Testis (tissue), 3 donors: Measurements from ENCODE around the gene OR4M1. TPM values are rescaled to one million over a fixed set of nuclear protein-coding genes. Genes with fewer than 3 reads are reported as not detected.
"Not testable (repeated sequence)": the region's sequence is repeated elsewhere in the genome, so short reads cannot be mapped to it uniquely, and the experiment has no call there.

Experiments used
- DNase-seq: peaks from one replicate; pipeline ENCODE4 v3.0.0-alpha.2; 2019
- H3K27ac ChIP-seq, 2 donors: fragments of 200-600 bp; sonication (generic); one replicate each; pipeline ENCODE4 v1.5.1; 2019
- H3K27me3 ChIP-seq: fragments of 200-600 bp; sonication (generic); one replicate; pipeline ENCODE4 v1.5.1; 2019
- H3K36me3 ChIP-seq: fragments of 200-600 bp; sonication (generic); one replicate; pipeline ENCODE4 v1.5.1; 2017; ENCODE audit warnings: low read depth; ENCODE audit errors: missing control alignments
- H3K4me1 ChIP-seq: fragments of 200-600 bp; sonication (generic); one replicate; pipeline ENCODE4 v1.5.1; 2019
- H3K4me3 ChIP-seq, 2 donors: fragments of 200-600 bp; sonication (generic); one replicate each; pipeline ENCODE4 v1.5.1; 2017 to 2019
- H3K9me3 ChIP-seq: fragments of 200-600 bp; sonication (generic); one replicate; pipeline ENCODE4 v1.5.1; 2017
- POLR2A ChIP-seq: fragments of 450-650 bp; IDR thresholded peaks from one replicate; pipeline ENCODE4 v1.6.1; 2017; ENCODE audit warnings: antibody characterized with exemption, mild to moderate bottlenecking, moderate library complexity
- WGBS, 2 donors: methylation state at CpG; one replicate each; pipeline ENCODE4 v1.1.5; 2018; 5-methylcytosine and 5-hydroxymethylcytosine counted together
- intact Hi-C: fragments of 100-400 bp; cut with DNase I; formaldehyde crosslinking; loops from one replicate; pipeline ENCODE4 v1.15.1; 2023; ENCODE audit warnings: low total_unique reads
- polyA plus RNA-seq: library from polyadenylated mRNA; stranded (reverse); fragments of 350-450 nt; fragmentation: Illumina TruSeq; extraction: RNeasy Lipid Tissue Mini Kit (QIAGEN cat#74804); gene quantifications from one replicate; pipeline ENCODE4 v1.2.3, GENCODE V29; 2014; ENCODE audit warnings: low read depth, low replicate concordance; ENCODE audit not compliant: insufficient read depth
- total RNA-seq, 2 donors: library from RNA; depleted of rRNA; stranded (reverse); fragments of >200 nt; gene quantifications; one replicate each; pipeline ENCODE4 v1.2.3, GENCODE V29; 2016
- TF ChIP-seq, protein P1 (sequence below), 3 experiments: fragments of 450-650 bp in 2 of 3; fragments of 200-600 bp in 1 of 3; sonication (generic) in 1 of 3; IDR thresholded peaks; one replicate each; pipeline ENCODE4 v1.5.1; 2016 to 2019; ENCODE audit warnings: antibody characterized with exemption in 3 of 3, mild to moderate bottlenecking in 2 of 3, moderate library complexity in 1 of 3

OR4M1 gene
- total and polyA plus RNA-seq, 3 donors from 2014 or later = 0.19 to 0.87 TPM; not detected in 1

DNA sequence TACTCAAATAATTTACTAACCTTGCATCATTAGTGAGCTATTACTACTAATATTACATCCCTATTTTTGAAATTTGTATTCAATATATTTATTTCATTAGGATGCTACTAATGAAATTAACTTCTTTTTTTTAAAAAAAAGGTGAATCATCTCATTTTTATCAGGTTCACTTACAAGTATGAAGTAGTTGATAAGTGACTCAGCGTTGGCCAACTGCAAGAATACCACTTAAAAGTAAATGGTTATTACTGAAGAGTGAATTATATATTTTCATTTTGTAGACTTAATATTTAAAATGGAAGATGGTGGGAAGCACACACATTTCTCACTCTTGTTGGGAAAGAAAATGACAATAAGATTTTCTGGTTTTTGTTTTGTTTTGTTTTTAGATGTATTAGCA, 49.9 kb downstream of the OR4M1 start:
- Histone ChIP-seq H3K4me3 (no peak overlapping the region), H3K4me1 (no peaks in the 10 kb centered on the region), H3K27ac (no peak overlapping the region), H3K27me3 (no peaks in the 10 kb centered on the region), H3K36me3 (no peaks in the 10 kb centered on the region), H3K9me3 (no peaks in the 10 kb centered on the region)
- WGBS, 2 donors = 60 to 76% methylated on average over 1 of the region's 1 CpG
- no peak for DNase-seq
- intact Hi-C loops = no loop called here
- TF ChIP-seq, protein P1, sequence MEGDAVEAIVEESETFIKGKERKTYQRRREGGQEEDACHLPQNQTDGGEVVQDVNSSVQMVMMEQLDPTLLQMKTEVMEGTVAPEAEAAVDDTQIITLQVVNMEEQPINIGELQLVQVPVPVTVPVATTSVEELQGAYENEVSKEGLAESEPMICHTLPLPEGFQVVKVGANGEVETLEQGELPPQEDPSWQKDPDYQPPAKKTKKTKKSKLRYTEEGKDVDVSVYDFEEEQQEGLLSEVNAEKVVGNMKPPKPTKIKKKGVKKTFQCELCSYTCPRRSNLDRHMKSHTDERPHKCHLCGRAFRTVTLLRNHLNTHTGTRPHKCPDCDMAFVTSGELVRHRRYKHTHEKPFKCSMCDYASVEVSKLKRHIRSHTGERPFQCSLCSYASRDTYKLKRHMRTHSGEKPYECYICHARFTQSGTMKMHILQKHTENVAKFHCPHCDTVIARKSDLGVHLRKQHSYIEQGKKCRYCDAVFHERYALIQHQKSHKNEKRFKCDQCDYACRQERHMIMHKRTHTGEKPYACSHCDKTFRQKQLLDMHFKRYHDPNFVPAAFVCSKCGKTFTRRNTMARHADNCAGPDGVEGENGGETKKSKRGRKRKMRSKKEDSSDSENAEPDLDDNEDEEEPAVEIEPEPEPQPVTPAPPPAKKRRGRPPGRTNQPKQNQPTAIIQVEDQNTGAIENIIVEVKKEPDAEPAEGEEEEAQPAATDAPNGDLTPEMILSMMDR (IDR thresholded peaks at IDR 0.05) = no peak
- no peak for TF ChIP-seq POLR2A

DNA sequence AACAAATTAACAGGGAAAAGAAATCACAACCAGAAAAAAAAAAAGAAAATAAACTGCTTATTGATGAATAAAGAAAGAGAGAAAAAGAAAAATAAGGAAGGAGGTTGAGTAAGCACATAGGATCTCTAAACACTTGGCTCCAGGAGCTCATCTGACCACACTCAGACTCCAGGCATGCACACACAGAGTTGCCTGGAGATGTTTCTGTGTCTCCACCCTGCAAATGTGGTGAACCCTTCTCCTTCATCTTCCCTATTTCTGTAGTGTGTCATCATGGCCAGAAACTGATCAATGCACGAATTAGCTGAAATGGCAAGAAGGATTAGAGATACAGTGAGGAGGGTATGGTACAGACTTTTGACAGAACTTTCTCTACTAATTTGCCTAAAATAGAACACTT, 50.5 kb downstream of the OR4M1 start:
- intact Hi-C loops = no loop called here
- DNase-seq = no peak
- no peaks in the 10 kb centered on the region for H3K27me3 ChIP-seq
- no peak overlapping the region for H3K4me3 ChIP-seq
- no peaks in the 10 kb centered on the region for H3K36me3 ChIP-seq
- H3K4me1 ChIP-seq = no peaks in the 10 kb centered on the region
- no peak for TF ChIP-seq POLR2A
- TF ChIP-seq, protein P1 (IDR thresholded peaks at IDR 0.05) = no peak
- 36 to 76% methylated on average over 1 of the region's 1 CpG for WGBS, 2 donors
- no peaks in the 10 kb centered on the region for H3K9me3 ChIP-seq
- H3K27ac ChIP-seq = no peak overlapping the region

DNA sequence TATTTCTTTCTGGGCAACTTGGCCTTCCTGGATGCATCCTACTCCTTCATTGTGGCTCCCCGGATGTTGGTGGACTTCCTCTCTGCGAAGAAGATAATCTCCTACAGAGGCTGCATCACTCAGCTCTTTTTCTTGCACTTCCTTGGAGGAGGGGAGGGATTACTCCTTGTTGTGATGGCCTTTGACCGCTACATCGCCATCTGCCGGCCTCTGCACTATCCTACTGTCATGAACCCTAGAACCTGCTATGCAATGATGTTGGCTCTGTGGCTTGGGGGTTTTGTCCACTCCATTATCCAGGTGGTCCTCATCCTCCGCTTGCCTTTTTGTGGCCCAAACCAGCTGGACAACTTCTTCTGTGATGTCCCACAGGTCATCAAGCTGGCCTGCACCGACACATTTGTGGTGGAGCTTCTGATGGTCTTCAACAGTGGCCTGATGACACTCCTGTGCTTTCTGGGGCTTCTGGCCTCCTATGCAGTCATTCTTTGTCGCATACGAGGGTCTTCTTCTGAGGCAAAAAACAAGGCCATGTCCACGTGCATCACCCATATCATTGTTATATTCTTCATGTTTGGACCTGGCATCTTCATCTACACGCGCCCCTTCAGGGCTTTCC, 54.4 kb downstream of the OR4M1 start:
- DNase-seq, H3K27me3 ChIP-seq, H3K36me3 ChIP-seq, H3K9me3 ChIP-seq, H3K4me1 ChIP-seq, H3K4me3 ChIP-seq, intact Hi-C loops, H3K27ac ChIP-seq: not testable (repeated sequence)
- WGBS, 2 donors = 61 to 65% methylated on average over 12 of the region's 12 CpGs

DNA sequence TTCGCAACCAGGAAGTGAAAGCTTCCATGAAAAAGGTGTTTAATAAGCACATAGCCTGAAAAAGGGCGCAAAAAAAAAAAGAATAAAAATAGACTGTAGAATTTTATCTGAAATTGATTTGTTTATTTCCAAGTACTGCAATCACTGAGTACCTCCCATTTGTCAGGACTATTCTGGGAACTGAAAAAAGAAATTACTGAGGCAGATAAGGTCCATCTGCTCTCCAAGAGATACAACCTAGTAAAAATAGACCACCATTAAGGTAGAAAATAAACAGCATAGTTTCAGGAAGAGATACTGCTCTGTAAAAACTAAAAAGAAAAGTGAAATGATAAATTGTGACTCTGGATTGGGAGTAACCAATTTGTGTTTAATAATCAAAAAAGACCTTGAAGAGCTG, 55.0 kb downstream of the OR4M1 start:
- TF ChIP-seq, protein P1 (IDR thresholded peaks at IDR 0.05) = no peak
- no peak for TF ChIP-seq POLR2A
- intact Hi-C loops = no loop called here
- Histone ChIP-seq H3K4me1 (no peaks in the 10 kb centered on the region), H3K36me3 (no peaks in the 10 kb centered on the region), H3K27me3 (no peaks in the 10 kb centered on the region), H3K27ac (no peak overlapping the region), H3K9me3 (no peaks in the 10 kb centered on the region), H3K4me3 (no peak overlapping the region)
- 66 to 77% methylated on average over 2 of the region's 2 CpGs for WGBS, 2 donors
- DNase-seq = no peak

Other genes starting within 250 kb of the OR4M1 start
- gene OR11H2, start 59.6 kb upstream of the OR4M1 start, total RNA-seq = under 1 TPM in 1 of 2 donors, not detected in 1; 0.55 TPM
- not detected for gene OR11H2, start 59.6 kb upstream of the OR4M1 start, polyA plus RNA-seq
- 1 to 10 TPM in 1 of 2 donors, under 1 TPM in 1; 0.87 to 1.5 TPM for gene OR4Q3, start 29.9 kb upstream of the OR4M1 start, total RNA-seq
- gene OR4Q3, start 29.9 kb upstream of the OR4M1 start, polyA plus RNA-seq = not detected
- gene OR4N2, start 30.3 kb downstream of the OR4M1 start, total RNA-seq = under 1 TPM in 1 of 2 donors, not detected in 1; 0.31 TPM
- gene OR4N2, start 30.3 kb downstream of the OR4M1 start, polyA plus RNA-seq = 1.7 TPM
- gene OR4K2, start 101.6 kb downstream of the OR4M1 start, total RNA-seq = under 1 TPM in 1 of 2 donors, not detected in 1; 0.12 TPM
- not detected for gene OR4K2, start 101.6 kb downstream of the OR4M1 start, polyA plus RNA-seq
- gene OR4K5, start 147.1 kb downstream of the OR4M1 start, total RNA-seq = not detected
- not detected for gene OR4K5, start 147.1 kb downstream of the OR4M1 start, polyA plus RNA-seq
- not detected for gene OR4K1, start 157.4 kb downstream of the OR4M1 start, total RNA-seq
- gene OR4K1, start 157.4 kb downstream of the OR4M1 start, polyA plus RNA-seq = not detected
- gene OR4K15, start 202.1 kb downstream of the OR4M1 start, total RNA-seq = under 1 TPM in 1 of 2 donors, not detected in 1; 0.25 TPM
- gene OR4K15, start 202.1 kb downstream of the OR4M1 start, polyA plus RNA-seq = not detected
- not detected for gene OR4Q2, start 228.7 kb downstream of the OR4M1 start, total RNA-seq
- not detected for gene OR4Q2, start 228.7 kb downstream of the OR4M1 start, polyA plus RNA-seq
- gene OR4K14, start 245.8 kb downstream of the OR4M1 start, total RNA-seq = under 1 TPM; 0.31 to 0.87 TPM
- not detected for gene OR4K14, start 245.8 kb downstream of the OR4M1 start, polyA plus RNA-seq